AG20443 (cell line): ENCODE data around the gene TNIP3.
A peak's percentile ranks its signal among the peaks of the same experiment; 100 is the strongest.
"Not testable (repeated sequence)": the region's sequence is repeated elsewhere in the genome, so short reads cannot be mapped to it uniquely, and the experiment has no call there.

Source experiments
- DNase-seq: peaks from one replicate; pipeline ENCODE4 v3.0.0; 2012; ENCODE audit warnings: low spot score, mixed read lengths

TNIP3 gene

GRCh38 chr4:121177246-121178137, 13.4 kb upstream of the TNIP3 start:
- no peak for DNase-seq

- no peak for DNase-seq
These were observed 12.2 kb upstream of the TNIP3 start for GRCh38 chr4:121176082-121176934.

DNA sequence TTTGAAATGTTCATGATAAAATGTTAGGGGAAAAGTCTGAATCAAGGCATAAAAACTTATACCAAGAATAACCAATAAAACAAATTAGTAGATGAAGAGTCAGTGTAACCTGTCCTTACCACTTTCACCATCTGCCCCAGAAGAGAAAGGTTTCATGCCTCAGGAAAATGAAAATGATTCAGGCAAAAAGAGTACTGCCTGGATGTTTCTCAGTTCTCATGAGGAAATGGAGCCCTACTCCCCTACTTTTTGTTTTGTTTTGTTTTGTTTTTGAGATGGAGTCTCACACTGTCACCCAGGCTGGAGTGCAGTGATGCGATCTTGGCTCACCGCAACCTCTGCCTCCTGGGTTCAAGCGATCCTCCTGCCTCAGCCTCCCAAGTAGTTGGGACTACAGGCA, 7.4 kb upstream of the TNIP3 start:
- DNase-seq = not testable (repeated sequence)

DNA sequence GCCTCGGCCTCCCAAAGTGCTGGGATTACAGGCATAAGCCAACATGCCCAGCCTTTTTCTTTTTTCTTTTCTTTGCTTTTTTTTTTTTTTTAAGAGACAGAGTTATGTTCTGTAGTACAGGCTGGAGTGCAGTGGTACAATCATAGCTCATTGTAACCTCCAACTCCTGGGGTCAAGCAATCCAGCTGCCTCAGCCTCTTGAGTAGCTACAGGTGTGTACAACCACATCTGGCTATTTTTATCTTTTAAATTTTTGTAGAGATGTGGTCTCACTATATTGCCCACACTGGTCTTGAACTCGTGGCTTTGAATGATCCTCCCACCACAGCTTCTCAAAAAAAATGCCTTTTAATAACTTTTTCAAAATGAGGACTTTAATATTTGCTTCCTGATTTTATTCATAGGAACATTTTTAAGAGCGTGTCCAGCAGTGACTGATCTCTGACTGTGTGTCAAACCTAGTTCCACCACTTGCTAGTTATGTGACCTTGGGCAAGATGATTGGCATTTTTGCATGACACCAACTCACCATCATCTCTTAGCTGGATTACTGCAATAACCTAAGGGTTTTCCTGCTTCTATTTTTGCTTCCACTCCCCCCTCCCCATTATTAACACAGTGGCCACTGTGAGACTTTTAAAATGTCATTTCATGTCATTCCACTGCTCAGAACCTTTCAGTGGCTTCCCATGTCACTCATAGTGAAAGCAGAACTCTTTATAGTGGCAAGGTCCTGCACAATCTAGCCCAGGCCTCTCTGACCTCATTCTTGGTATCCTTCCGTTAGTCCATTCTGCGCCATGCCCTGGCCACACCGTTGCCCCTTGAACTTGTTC, 4.5 kb upstream of the TNIP3 start:
- no peak for DNase-seq

GRCh38 chr4:121166976-121167375, 2.9 kb upstream of the TNIP3 start:
- DNase-seq = no peak

- no peak for DNase-seq
These were observed 1.1 kb upstream of the TNIP3 start for GRCh38 chr4:121165206-121165605.

- peak; percentile 67 for DNase-seq
These were observed 7.0 kb downstream of the TNIP3 start for GRCh38 chr4:121156822-121157769.

DNA sequence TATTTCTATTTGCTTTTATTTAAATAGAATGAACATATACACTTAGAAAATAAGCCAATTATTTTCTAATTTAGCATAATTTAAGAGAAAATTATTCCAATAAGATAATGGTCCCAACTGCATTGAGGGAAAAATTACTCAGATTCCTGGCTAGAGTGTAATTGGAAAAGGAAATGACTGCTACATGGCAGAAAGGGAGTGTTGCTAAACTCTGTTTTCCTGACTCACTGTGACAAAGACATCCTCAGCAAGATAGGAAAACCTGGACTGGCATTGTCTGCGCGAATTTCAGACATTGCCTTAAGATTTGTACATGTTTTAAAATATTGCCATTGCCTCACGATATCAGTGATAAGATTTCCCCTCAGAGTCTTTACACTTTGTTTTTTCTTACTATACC, 8.2 kb downstream of the TNIP3 start:
- peak; percentile 82 for DNase-seq

DNA sequence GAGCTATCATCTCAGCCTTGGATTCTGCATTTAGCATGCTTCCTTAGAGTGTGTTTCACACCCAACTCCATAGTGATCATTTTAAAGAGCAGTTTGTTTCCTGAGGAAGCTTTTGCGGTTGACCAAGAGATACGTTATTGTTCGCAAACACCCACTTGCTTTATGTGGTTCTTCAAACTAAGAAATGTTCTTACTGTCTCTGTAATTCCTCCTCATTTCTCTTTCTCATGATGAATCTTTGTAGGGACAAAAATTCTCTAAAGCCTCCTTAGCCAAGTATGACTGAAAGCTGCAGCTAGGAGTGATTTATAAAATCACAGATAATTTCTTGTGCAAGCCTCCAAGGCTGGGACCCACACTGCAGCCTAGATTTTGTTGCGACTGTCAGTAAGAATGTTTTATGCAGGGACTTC, 10.0 kb downstream of the TNIP3 start:
- no peak for DNase-seq

DNA sequence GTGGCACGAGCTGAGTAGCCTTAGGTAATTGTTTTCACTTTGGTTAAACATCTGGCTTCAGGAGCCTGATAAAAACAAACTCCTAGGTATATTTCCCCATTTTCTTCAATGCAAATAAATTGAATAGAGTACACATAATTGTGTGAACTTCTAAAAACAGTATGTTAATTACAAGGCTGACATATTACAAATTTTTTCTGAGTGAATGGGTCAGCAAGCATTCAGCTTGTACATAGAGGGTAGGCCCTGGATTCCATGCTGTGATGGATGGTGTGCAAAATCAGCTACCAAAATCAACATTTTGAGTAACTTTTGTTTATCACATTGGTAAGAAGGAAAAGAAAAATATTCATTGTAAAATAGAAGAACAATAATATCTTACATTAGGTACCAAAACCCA, 12.2 kb downstream of the TNIP3 start:
- no peak for DNase-seq

DNA sequence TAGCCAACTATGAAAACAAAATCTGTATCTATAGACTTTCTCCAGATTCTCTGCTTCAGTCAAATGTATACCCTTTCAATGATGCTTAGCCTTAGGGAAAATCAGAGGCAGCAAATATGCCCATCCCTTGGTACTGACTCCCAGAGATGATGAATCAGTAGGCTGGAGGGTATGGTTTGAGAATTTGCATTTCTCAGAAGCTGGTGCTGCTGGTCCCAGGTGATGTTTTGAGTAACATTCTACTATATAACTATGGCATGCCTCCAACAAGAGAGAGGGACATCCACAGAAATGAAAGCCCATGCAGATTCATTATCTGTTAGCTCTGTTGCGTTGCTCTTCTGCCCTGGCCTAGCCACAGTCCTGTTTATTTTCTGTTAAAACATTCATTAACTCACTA, 13.6 kb downstream of the TNIP3 start:
- DNase-seq = no peak

- no peak for DNase-seq
These were observed 14.1 kb downstream of the TNIP3 start for GRCh38 chr4:121150003-121150402.

DNA sequence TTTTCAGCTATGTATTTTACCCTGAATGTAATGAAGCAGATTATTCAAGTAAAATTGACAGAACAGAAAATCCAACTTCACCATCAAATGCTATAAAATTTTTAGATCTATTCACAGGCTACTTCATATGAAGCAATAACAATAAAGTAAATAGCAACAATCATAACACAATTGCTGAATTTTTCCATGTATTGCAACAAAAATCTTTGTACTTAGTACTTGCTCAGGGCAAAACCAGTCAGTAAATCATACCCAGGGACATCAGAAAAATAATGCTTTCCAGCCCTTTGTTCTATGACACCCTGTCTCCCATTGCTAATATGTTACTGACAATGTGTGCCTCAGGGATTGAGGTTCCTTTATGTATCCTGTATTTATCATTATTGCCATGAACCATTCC, 15.5 kb downstream of the TNIP3 start:
- no peak for DNase-seq

DNA sequence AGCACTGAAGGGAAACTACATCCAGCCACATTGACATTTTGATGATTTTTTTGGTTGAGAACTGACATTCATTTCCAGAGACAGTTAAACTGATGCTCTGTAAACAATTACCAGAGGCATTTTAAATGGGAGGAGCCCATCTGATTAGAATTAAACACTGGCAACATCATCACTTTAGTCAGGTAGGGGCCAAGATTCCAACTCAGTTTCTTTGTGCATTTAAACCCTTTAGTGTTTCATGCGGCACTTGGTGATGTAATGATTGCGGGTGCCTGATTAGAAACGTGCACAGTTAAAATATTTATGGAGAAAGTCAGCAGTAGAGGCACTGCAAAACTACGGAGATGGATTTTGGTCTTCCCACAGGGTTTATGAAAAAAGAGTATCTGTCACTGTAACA, 16.1 kb downstream of the TNIP3 start:
- DNase-seq = peak; percentile 64

GRCh38 chr4:121146530-121146929, 17.6 kb downstream of the TNIP3 start:
- no peak for DNase-seq

GRCh38 chr4:121145430-121145829, 18.7 kb downstream of the TNIP3 start:
- DNase-seq = no peak

DNA sequence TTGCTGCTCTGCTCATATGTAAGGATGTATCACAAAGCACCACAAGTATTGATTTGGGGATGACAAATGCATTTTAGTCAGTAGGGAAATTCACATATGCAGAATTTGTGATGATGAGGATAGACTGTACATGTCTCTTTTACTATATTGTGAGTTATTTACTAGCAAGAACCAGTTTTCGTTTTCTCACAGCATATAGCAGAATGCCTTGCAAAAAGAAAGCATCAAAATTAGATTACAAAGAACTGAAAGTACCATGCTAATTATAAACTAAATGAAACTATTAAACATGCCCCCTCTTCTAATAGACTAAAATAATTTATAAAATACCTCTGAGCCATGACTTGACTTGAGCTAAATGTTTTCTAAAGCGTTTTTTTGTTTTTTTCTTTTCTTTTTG, 20.1 kb downstream of the TNIP3 start:
- no peak for DNase-seq

- DNase-seq = no peak
These were observed 21.0 kb downstream of the TNIP3 start for GRCh38 chr4:121143131-121143530.

DNA sequence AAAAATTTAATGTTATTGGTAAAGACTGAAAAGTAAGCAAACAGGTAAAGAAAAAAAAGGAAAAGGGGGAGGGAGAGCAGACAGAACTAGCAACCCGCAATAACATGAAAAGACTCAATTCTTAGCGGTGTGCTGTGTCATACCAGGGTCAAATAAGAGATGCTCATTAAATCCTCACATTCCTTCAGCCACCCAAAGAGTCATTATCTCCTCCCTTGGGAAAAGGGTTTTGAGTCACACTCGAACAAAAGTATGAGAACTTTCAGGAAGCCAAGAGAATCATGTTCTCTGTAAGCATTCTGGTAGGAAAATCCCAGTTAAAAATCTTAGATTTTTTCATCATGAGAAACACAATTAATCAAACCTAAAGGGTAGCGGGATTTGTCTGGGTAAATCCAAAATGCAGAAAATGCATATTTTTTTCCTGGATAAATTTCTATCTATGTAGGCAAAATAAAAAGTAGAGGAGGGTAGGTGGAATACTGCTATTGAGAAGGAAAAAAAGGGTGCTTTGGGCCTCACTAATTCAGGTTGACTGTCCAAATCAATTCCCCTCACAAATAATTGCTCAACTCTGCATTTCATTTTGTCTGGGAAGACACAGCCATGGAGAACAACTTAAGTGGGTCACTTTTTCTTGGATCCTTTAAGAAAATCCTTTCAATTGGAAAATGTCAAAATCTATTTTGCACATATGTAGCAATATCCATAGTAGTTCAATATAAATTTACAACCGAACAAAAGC, 23.2 kb downstream of the TNIP3 start:
- peak; percentile 72 for DNase-seq

DNA sequence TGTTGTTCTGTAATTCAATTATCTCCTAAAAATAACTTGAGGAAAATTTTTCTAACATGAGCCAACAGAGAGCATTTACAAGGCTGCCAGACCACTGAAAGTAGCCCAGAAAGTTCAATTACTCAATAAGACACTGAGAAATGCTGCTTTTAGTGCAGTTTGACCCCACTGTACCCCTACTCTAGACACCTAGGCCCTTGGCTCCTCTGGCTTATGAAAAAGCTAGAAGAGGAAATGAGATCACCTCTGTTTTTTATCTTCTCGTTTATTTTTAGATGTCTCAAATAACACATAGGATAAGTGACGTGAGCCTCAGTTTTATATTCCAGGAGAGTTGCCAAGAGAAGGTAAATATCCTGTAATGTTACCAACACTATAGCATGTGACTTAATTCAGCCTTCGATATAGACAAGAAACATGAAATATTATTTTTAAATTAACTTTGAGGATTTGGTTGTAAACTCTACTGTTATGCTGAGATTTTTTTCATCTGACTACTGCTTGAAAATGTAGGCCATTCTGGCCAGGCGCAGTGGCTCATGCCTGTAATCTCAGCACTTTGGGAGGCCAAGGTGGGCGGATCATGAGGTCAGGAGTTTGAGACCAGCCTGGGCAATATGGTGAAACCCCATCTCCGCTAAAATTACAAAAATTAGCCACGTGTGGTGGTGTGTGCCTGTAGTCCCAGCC, 24.4 kb downstream of the TNIP3 start:
- DNase-seq = peak; percentile 29
